Liver (tissue), 3 donors: ENCODE data around the gene SPDYE4.

ENCODE experiments used
- EGR1 ChIP-seq, 2 donors: IDR thresholded peaks; 2 replicates each; pipeline ENCODE4 v1.6.1; 2016 to 2018; ENCODE audit warnings: antibody characterized with exemption in 2 of 2, low read depth in 2 of 2
- JUND ChIP-seq, 2 donors: IDR thresholded peaks; 2 replicates each; pipeline ENCODE4 v1.6.1; 2016; ENCODE audit warnings: antibody characterized with exemption in 2 of 2
- RAD21 ChIP-seq, 2 donors: IDR thresholded peaks; 2 replicates each; pipeline ENCODE4 v1.6.1; 2016; ENCODE audit warnings: antibody characterized with exemption in 2 of 2, mild to moderate bottlenecking in 2 of 2
- SP1 ChIP-seq: IDR thresholded peaks from 2 replicates; pipeline ENCODE4 v1.6.1; 2018; ENCODE audit warnings: antibody characterized with exemption, mild to moderate bottlenecking
- YY1 ChIP-seq: IDR thresholded peaks from 2 replicates; pipeline ENCODE4 v1.6.1; 2016; ENCODE audit warnings: antibody characterized with exemption, mild to moderate bottlenecking
- TF ChIP-seq, protein P1 (sequence below): fragments of 150-350 bp; IDR thresholded peaks from 2 replicates; pipeline ENCODE4 v1.5.1; 2017; ENCODE audit warnings: improper control_type of control experiment, low read depth, low read length; ENCODE audit not compliant: missing input control
- TF ChIP-seq, protein P2 (sequence below): IDR thresholded peaks from 2 replicates; pipeline ENCODE4 v1.6.1; 2016; ENCODE audit warnings: antibody characterized with exemption, mild to moderate bottlenecking
- donor health status: healthy.
- donor health status: healthy.

- TF ChIP-seq RAD21 (IDR thresholded peaks at IDR 0.05) (no peak), JUND (IDR thresholded peaks at IDR 0.05) (no peak), YY1 (no peak), EGR1 (IDR thresholded peaks at IDR 0.05; ENCODE audit: low read depth in 2 of 2) (no peak), SP1 (no peak)
- TF ChIP-seq, protein P1, sequence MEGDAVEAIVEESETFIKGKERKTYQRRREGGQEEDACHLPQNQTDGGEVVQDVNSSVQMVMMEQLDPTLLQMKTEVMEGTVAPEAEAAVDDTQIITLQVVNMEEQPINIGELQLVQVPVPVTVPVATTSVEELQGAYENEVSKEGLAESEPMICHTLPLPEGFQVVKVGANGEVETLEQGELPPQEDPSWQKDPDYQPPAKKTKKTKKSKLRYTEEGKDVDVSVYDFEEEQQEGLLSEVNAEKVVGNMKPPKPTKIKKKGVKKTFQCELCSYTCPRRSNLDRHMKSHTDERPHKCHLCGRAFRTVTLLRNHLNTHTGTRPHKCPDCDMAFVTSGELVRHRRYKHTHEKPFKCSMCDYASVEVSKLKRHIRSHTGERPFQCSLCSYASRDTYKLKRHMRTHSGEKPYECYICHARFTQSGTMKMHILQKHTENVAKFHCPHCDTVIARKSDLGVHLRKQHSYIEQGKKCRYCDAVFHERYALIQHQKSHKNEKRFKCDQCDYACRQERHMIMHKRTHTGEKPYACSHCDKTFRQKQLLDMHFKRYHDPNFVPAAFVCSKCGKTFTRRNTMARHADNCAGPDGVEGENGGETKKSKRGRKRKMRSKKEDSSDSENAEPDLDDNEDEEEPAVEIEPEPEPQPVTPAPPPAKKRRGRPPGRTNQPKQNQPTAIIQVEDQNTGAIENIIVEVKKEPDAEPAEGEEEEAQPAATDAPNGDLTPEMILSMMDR: no peak
- TF ChIP-seq, protein P2, sequence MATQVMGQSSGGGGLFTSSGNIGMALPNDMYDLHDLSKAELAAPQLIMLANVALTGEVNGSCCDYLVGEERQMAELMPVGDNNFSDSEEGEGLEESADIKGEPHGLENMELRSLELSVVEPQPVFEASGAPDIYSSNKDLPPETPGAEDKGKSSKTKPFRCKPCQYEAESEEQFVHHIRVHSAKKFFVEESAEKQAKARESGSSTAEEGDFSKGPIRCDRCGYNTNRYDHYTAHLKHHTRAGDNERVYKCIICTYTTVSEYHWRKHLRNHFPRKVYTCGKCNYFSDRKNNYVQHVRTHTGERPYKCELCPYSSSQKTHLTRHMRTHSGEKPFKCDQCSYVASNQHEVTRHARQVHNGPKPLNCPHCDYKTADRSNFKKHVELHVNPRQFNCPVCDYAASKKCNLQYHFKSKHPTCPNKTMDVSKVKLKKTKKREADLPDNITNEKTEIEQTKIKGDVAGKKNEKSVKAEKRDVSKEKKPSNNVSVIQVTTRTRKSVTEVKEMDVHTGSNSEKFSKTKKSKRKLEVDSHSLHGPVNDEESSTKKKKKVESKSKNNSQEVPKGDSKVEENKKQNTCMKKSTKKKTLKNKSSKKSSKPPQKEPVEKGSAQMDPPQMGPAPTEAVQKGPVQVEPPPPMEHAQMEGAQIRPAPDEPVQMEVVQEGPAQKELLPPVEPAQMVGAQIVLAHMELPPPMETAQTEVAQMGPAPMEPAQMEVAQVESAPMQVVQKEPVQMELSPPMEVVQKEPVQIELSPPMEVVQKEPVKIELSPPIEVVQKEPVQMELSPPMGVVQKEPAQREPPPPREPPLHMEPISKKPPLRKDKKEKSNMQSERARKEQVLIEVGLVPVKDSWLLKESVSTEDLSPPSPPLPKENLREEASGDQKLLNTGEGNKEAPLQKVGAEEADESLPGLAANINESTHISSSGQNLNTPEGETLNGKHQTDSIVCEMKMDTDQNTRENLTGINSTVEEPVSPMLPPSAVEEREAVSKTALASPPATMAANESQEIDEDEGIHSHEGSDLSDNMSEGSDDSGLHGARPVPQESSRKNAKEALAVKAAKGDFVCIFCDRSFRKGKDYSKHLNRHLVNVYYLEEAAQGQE: no peak
These were observed 10.6 kb downstream of the SPDYE4 start for GRCh38 chr17:8747742-8748141.
